GM19324 (cell line): Measurements from ENCODE around the gene SND1.

ENCODE experiments used
- ATAC-seq: cut with Tn5 transposase; IDR thresholded peaks from one replicate; pipeline ENCODE4 v1.9.1; 2021; ENCODE audit warnings: mild to moderate bottlenecking, moderate library complexity; ENCODE audit not compliant: unreplicated experiment, low FRiP score

SND1 gene

DNA sequence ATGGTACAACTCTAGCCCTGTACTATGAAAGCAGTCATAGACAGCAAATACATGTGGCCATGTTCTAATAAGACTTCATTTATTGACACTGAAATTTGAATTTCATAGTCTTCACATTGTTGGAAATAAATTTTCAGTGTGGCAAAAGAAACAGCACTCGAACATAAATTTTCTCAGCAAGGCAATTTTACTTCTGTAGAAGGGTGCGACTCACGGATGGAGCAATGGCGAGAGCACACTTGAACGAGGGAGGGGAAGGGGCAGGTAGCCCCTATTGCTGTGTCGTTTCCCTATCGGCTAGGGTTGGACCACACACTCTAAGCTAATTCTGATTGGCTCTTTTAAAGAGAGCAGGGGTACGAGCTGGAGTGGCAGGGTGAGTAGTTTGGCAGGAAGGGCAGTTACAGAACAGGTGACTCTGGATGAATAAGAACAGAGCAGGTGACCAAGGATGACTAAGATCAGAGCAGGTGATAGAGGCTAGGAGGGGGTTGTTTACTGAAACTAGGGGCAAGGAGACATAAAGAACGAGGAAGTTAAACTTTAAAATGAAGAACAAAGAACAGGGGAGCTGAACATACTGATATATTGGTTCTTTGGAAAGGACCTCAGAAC, 327.2 kb downstream of the SND1 start:
- ATAC-seq: no peak

DNA sequence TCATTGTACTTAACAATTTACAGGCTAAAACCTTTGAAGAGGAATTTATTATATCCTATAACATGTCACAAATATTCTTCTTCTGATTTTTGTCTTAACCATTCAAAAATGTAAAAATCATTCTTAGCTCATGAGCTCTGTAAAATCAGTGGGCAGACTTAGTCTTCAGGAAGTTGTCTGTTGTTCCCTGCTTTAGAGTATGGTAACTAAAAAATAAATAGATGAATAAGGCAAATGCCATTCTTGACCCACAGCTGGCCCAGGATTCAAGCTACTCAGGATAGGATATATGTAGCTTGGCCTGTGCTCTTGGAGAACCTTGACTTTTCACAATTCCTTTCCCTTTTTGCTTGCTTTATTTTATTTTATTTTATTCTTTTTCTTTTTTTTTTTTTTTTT, 327.7 kb downstream of the SND1 start:
- ATAC-seq: no peak

DNA sequence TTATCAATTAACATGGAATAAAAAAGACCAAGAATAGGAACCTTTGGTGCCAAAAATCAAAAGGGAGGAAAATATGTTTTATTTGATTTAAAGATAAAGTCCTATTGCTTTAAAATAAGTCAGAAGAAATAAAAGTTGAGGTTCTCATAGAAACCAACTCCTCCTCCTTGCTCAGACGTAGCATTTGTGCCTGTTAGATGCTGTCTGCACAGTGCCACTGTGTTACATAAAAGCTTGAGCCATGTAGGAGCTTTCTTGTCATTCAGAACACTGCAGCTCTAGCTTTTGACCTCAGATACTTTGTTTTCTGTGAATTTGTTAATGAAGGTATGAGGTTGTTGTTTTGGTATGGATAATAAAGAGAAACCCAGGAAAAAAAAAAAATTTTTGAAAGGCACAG, 328.9 kb downstream of the SND1 start:
- no peak for ATAC-seq

DNA sequence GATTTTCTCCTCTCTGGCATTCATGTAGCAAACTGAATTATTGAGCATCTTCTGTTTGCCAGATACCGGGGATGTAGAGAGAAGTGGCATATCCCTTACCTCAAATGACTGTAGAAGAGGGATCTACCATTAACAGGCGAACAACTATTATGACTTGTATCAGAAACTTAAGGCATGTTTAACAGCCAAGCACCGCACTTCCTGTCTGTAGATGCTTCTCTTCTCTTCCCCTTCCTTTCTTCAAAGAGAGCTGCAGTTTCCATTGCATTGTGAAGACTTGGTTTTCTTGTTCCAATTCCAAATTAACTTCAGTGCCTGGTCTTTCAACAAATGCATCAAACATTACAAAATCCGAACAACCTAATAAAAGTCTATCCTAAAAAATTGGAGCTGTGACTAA, 330.0 kb downstream of the SND1 start:
- no peak for ATAC-seq

DNA sequence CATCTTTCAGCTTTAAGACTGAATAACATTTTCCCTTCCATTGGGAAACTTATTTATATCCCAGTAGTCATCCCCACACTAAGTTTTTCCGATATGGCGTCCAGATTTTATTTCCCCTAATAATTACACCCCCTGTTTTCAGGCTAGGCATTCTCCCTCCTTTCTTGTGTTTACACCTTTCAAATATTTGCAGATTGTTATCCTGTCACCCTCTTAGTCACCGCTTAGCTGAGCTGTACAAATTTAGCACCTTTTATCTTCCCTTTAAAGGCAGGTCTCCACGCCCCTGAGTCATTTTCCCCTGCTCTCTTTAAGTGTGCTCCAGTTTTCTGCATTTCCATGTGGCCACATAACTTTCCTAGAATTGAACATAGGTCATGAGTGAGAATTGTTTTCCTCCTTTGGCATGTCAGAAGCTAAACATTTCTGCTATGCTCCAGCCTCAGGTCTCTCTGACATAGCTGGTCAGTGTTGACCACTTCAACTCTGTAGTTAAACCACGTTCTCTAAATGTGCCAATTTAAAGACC, 331.9 kb downstream of the SND1 start:
- ATAC-seq: no peak

DNA sequence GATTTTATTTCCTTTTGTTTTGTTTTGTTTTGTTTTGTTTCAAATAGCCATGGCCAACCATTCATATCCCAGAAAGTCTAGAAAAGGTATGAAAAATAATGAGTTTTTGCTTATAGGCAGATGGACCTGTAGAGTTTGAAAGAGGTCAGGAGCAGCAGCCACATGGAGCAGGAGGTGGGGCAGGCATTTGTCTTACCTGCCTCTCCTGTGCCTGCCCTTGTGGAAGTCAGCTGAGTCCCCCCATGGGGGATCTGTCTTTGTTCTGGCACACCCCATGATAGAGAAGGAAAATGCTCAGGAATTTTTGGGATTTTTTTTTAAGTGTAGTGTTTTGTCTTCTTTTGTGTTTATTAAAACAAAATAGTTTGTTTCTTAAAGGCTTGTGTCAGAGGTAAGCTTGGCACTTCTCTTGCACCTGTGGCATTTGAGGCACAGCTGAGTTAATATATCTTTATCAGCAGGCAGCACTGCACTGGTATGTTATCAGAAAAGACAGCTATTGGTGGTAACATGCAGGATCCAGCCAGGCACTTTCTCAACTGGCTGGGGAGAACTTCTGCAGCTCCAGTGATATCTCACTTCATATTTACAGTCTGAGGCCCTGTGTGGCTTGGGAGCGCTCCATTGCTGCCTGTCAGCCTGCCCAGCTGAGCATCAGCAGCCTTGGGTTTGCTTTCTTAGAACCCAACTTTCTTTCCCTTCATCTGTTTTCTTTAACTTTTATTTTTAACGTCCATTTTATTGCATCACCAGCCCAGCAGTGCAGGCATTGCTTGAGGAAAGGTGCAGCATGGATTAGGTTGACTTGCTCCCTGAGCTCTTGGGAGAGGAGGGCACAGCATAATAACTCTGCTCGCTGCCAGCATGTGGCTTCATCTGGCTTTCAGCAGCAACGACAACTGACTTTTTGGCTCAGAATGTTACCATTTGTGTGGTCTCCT, 334.9 kb downstream of the SND1 start:
- ATAC-seq: no peak

DNA sequence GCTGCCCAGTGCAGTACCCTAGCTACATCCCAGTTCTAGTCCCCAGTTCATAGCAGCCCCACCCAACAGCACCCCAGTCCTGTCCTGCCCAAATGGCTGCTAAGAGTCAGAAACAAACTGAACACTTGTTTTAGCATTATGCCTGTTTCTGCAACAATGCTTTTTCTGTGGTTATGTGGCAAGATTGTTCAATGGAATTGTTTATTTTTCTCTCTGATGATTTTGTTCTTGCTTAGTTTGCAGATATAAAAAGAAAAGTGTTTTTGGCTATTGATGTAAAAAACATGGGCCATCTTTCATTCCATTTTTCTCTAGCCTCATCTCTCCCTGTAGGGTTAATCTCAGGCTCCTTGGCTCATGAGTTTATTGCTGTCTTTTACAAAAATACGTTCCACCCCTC, 336.8 kb downstream of the SND1 start:
- ATAC-seq: no peak

DNA sequence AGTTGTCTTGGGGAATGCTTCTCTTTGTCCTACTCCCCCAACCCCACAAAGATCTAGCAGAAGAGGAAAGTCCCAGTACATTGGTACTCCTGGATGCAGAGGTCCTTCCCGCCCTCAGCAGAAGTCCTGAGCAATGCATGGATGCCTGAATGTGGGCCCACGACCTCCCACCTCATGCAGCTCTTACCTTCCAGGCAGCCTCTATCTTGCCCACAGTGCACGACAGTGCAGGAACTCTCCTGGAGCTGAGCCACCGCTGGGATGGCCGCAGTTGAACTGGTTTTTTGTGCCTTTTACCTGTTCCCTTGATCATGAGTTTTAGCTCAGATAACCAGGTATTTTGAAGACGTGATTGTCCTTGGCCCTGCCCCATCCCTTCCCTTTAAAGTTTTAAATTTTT, 341.3 kb downstream of the SND1 start:
- no peak for ATAC-seq

DNA sequence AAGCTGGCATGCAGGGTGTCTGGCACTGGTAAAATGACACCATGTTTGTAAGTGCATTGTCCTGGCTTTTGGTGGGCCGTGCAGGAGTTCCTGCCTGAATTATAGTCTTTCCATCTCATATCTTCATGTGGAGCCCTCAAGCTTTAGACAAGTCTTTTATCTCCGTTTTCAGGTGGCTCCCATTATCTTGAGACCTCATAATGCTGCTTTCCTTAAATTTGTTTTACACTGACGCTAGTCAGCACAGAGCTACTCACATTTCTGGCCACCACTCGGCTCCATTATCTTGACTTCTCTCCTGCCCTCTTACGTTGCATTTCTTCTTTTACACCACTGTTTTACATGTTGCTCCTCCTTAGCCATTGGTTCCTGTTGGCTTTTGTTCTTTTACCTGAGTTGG, 342.0 kb downstream of the SND1 start:
- ATAC-seq: no peak

DNA sequence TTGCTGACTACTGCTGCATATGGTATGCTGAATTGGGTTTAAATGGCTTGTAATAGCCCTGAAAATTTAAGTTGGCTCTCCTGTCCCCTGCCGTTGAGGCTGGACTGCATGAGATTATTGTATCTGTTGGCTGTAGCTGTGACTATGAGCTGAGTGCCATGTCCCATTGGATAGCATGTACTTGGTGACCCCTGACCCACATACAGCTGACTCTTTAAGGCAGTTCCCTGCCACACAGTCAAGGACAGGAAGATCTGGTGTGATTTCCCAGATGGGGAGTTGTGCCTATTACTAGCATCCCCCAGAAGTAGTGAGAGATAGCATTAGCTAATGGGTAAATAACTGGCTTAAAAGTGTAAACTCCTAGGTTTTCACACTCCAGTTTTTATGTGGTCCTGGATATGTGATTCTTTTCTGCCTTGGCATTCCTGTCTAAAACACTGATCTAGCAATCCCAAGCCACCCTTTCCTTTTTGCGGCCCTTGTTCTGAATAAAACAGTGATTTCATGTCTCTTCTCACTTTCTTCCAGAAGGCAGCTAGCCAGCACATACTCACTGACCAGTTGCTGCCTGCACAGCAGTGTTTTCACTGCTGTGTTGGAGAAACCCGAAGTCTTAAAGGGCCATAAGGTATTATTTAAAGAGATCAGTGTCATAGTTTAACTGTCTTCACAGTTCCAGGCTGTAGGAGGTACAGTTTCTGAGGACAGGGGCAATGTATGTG, 343.3 kb downstream of the SND1 start:
- ATAC-seq: no peak

DNA sequence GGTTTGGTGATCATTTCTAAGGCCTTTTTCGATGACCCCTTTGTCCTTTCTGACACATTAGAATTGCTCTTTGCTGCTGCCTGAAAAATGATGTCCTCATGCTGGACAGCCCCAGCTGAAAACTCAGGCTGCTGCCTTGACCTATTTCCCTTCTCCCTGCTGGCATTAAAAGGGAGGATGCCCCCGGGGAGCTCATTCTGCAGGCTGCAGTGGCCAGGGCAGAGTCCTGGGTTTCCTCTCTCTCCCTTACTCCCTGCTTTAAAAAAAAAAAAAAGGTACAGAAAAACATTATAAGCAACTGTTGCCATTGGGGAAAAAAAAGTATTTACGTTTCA, 343.9 kb downstream of the SND1 start:
- ATAC-seq: no peak

DNA sequence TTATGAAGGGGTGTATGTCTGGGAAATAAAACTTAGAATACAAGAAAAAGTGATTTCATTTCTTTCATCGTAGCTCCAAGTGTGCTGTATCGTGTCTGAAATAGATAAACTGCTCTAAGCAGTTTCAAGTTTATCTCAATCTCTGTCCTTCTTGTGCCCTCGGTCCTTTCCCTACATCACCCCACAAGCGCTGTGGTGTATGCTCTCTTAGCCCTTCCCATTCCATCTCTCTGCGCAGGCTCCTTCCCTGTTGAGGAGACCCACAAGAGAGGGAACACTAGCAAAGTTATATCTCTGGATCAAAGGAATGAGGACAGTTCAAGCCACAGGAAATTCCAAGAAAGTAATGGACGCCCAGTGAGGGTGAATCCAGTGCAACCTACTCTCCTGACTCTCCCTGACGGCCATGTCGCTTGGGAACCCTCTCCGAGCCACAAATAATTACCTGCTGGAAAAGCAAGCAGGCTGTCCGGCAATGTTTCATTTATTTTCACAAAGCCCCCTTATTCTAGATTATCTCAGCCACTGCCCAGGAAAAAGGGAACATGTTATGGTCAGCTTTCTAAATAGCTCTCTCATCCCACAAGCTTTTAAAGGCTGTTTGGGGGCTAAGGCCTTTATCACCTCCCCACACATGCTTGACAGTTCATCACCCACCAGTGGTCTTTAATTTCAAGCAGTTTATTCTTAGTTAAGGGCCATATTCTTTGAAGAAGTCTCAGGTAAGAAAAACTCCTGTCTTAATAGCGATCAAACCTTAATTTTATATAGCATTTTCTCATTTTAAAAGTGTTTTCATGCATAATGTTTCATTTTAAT, 344.5 kb downstream of the SND1 start:
- ATAC-seq: no peak

DNA sequence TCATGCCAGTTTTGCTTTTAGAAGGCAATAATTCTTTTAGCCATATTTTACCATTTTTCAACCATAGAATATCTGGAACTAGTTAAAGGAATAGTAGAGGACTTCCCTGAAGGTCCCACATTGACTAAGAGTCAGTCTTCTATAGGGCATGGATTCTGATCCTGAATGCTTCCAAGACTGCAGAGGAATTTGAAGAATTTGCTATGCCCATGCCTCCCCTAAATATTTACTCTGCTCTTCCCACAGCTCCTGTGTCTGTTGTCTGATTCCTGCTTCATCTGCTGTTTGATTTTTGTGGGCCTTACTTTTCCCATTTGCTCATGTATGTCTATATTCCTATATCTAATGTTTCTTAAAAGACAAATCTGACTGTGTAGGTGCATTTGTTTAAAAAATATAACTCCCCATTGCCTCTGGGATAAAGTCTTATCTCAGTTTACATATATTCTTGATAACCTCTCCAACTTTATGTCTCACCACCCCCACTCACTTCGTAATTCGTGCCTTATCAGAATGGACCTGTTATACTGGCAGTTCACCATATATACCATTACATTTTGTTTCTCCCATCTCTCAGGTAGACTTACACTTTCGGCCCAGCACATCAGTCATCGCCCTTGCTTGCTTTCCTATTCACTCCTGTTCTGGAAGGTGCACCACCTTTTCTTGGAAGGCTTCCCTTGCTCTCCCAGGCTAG, 345.4 kb downstream of the SND1 start:
- no peak for ATAC-seq

DNA sequence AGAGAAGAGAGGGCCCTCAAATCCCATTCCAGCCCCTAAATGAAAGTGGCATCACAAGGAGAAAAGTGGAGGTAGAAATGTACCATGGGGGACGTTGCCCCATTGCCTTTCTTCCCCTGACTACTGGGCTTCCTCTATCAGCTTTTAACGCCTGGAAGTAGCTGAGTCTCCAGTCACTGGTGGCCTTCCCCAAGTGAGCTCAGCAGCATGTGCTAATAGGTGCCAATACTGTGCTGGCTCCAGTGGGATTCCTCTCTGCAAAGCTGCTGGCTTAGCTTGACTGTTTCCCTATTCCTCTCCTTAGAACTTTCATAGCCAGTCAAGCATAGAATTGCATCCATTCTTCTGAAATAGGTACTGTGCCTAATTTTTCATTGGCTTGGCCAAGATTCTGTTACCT, 346.7 kb downstream of the SND1 start:
- no peak for ATAC-seq

DNA sequence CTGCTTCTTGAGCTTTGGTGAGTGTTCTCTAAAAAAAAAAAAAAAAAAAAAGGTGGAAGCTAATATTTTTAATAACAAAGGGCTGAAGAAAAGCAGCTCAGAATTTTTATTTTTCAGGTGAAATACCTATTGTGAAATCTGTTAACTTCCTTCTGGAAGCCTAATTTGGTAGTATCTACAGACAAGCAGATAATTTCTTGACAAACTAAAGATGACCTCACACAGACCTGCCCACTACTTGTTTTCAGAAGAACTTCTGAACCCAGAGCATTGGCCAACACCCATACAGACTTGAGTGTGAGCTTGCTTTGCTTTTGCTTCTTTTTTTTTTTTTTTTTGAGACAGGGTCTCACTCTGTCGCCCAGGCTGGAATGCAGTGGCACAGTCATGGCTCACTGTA, 348.1 kb downstream of the SND1 start:
- ATAC-seq: no peak

DNA sequence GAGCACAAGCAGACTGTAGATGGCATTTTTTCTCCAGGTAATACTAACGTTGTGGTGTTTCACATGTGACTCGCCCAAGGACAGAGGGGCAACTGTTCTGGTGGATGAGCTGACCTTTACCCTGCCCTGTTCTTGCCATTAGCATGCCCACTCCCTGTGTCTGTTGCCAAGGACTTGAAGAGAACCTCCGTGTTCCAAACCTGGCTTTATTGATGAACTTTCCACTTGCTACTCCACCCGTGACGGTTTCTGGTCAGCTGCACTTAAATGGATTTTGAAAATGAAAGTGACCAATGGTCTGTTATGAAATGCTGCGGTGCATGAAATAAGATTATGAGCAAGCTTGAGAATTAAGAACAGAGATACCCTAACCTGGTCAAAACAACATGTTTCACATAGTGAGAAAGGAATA, 348.9 kb downstream of the SND1 start:
- peak; percentile 44 for ATAC-seq

DNA sequence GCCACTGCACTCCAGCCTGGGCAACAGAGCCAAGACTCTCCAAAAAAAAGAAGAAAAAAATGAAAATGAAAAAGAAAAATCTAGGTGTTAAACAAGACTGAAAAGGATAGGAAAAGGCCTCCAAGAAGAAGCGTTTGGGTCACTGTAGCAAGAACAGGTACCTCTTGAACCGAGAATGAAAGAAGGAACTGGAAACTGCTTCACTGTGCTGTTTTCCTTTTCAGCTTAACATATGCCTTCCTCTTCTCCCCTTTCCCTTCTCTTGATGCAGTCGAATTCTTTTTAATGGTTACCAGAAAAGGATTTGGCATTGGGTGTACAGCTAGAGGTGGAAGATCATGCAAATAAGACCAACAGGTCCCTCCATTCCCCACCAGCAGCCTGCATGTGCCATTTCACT, 351.2 kb downstream of the SND1 start:
- ATAC-seq: no peak

DNA sequence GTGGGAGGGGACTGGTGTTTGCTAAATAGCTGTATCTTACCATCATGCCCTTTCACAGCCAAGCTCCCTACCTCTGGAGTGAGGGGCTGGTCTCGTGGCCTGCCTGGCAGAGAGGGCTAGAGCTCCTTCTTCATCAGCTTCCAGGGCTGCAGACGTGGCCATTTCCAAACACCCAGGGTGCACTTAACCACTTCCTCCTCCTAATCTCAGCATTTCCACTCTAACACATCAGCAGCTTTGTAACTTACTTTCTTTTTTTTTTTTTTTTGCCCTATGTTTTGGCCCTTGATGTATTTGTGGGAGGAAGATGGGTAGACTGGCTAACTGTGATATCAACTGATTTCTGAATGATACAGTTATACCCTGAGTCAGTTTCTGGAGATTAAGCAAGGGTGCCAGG, 351.8 kb downstream of the SND1 start:
- ATAC-seq: no peak

DNA sequence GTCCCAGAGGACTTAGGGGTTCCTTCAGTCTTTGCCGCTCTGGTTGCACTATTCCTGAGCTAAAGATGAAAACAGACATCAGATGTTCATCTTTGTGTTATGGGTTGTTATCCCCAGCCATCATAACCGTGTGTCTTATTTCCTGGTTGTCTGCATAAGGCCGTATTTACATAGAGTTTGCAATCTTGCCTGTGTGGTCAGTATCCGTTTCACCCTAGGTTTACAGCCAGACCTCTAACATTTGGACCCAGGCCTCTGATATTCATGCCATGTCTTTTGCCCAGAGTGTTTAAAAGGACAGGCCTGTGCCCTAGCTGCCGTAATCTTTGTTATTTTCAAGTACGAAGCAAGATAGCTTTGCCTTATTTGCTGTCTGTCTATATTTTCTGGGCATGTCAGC, 352.6 kb downstream of the SND1 start:
- ATAC-seq: no peak

DNA sequence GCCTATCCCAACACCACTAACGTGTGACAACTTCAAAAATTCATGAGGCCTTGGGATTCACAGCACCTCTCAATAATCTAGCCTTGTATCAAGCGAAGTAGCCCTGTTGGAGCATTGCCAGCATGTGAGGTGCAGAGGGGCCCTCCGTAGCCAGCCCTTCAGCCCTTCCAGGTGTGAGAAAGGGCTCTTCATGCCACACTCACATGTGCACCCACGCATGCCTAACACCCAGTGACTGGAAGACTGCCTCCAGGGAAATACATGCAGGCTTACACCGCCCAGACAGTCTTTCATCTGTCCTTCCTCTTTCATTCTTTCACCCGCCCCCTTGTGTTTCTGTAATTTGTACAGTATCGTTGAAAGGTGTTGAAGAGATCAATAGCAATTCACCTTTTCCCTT, 353.1 kb downstream of the SND1 start:
- ATAC-seq: no peak
